GM18499 (cell line): ENCODE measurements around the gene RASGRF1.
"Not testable (repeated sequence)": the region's sequence is repeated elsewhere in the genome, so short reads cannot be mapped to it uniquely, and the experiment has no call there.

Source experiments
- ATAC-seq: cut with Tn5 transposase; IDR thresholded peaks from one replicate; pipeline ENCODE4 v1.9.1; 2021; ENCODE audit warnings: moderate number of reproducible peaks; ENCODE audit not compliant: insufficient read depth, unreplicated experiment

The RASGRF1 gene

GRCh38 chr15:79090487-79091203, at the start of gene RASGRF1:
RASGRF1 (minus strand) TSS chr15:79090780; CDS start chr15:79090498, 282 bp downstream.
- no peak for ATAC-seq

- no peak for ATAC-seq
These were observed 46.0 kb upstream of the RASGRF1 start for GRCh38 chr15:79136434-79137046.

- ATAC-seq: no peak
These were observed 42.7 kb upstream of the RASGRF1 start for GRCh38 chr15:79133309-79133708.

- ATAC-seq: no peak
These were observed 42.2 kb upstream of the RASGRF1 start for GRCh38 chr15:79132770-79133169.

GRCh38 chr15:79132361-79132760, 41.8 kb upstream of the RASGRF1 start:
- no peak for ATAC-seq

- ATAC-seq: no peak
These were observed 40.1 kb upstream of the RASGRF1 start for GRCh38 chr15:79130535-79131130.

- ATAC-seq: no peak
These were observed 38.7 kb upstream of the RASGRF1 start for GRCh38 chr15:79129235-79129634.

GRCh38 chr15:79128556-79128955, 38.0 kb upstream of the RASGRF1 start:
- ATAC-seq: no peak

- no peak for ATAC-seq
These were observed 33.8 kb upstream of the RASGRF1 start for GRCh38 chr15:79124388-79124787.

- no peak for ATAC-seq
These were observed 32.4 kb upstream of the RASGRF1 start for GRCh38 chr15:79122991-79123390.

- ATAC-seq: no peak
These were observed 31.8 kb upstream of the RASGRF1 start for GRCh38 chr15:79122391-79122790.

- ATAC-seq: no peak
These were observed 31.0 kb upstream of the RASGRF1 start for GRCh38 chr15:79121571-79121970.

- no peak for ATAC-seq
These were observed 27.0 kb upstream of the RASGRF1 start for GRCh38 chr15:79117442-79118204.

- no peak for ATAC-seq
These were observed 26.2 kb upstream of the RASGRF1 start for GRCh38 chr15:79116771-79117170.

- ATAC-seq: no peak
These were observed 25.5 kb upstream of the RASGRF1 start for GRCh38 chr15:79115986-79116665.

GRCh38 chr15:79113831-79114230, 23.3 kb upstream of the RASGRF1 start:
- no peak for ATAC-seq

- not testable (repeated sequence) for ATAC-seq
These were observed 20.8 kb upstream of the RASGRF1 start for GRCh38 chr15:79111404-79111803.

- ATAC-seq: no peak
These were observed 14.6 kb upstream of the RASGRF1 start for GRCh38 chr15:79105141-79105540.

GRCh38 chr15:79102595-79102994, 12.0 kb upstream of the RASGRF1 start:
- ATAC-seq: no peak

GRCh38 chr15:79101866-79102581, 11.4 kb upstream of the RASGRF1 start:
- ATAC-seq: no peak
